GM21390 (cell line): ENCODE measurements around the gene TNNT1.
A peak's percentile ranks its signal among the peaks of the same experiment; 100 is the strongest.
"Not testable (repeated sequence)": the region's sequence is repeated elsewhere in the genome, so short reads cannot be mapped to it uniquely, and the experiment has no call there.

Experiments used
- ATAC-seq: cut with Tn5 transposase; IDR thresholded peaks from one replicate; pipeline ENCODE4 v1.9.1; 2021; ENCODE audit not compliant: unreplicated experiment

Gene TNNT1, protein sequence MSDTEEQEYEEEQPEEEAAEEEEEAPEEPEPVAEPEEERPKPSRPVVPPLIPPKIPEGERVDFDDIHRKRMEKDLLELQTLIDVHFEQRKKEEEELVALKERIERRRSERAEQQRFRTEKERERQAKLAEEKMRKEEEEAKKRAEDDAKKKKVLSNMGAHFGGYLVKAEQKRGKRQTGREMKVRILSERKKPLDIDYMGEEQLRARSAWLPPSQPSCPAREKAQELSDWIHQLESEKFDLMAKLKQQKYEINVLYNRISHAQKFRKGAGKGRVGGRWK

DNA sequence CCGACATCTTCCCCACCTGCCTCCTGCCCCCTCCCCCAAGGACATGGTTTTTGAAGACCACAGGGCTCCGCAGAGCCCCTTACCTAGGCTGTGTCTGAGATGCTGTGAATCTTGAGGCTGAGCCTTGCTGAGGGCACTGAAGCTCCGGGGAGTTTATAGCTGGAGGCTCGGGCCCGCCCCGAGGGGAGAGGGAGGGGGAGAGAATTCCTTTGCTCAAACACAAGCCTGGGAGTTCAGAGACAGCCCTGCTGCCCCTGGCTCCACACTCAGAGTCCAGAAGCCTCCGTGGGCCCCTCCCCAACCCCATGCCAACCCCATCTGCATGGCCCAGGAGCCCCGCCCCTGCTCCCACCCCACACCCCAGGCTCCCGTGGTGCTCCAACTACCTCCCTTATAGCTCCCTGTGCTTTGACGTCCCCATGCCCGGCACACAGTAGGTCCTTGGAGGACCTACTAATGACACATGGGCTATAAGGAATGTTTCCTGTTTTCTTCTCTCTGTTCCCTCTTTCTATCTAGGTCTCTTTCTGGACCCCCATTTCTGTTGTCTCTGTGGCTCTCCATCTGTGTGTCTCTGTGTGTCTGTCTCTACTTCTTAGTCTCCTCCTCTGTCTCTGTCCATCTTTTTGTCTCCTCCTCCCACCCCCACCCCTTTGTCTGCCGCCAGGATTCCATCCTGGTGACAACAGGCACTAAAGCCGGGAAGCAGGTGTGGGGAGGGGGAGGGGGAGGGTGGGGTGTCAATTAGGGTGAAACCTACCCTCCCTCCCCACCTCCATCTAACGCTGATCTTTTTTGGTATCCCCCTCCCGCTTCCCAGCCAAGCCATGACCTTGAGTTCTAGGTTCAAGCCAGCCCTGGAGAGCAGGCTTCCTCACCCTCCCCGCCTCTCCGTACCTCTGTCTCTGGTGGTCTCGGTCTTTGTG lies at the start of gene TNNT1:
Gene TNNT1, minus strand, starts transcription at position 129 of the 926 bp plus-strand sequence. CDS start 2,049 bp downstream, outside the sequence.
- ATAC-seq, result no peak

DNA sequence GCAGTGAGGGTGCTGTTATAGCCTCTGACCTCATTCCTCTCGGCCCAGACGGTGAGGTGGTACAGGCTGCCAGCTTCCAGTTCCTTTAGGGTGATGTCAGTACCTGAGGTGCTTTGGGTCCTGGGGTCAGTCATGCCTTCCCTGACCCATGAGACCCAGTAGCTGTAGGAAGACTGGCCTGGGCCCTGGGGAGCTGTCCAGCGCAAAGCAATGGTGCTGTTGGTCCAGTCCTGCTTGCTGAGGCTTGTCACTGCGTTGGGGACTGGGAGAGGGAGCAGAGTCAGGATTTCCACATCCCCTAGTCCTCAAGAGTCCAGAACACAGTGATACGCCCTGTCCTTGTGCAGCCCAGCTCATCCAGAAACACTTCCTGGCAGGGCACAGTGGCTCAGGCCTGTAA lies 49.6 kb upstream of the TNNT1 start:
- no peak for ATAC-seq

DNA sequence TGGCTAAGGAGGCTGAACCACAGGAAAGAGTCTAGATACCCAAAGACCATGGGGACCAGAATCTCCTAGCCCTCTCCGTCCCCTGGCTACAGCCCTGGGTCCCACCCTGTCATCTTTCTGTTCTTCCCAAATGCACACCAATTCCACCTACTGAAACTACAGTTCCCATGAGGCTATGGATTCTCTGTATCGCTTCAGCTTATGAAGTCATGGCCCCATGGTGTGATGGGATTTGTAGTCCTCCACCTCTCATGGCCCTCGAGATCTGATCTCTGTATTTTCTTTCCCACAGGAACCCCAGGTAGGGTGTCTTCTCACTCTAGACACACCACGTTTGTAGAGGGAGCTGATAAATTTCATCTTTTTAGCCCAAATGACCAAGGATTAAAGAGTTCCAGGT lies 48.5 kb upstream of the TNNT1 start:
- ATAC-seq, result no peak

DNA sequence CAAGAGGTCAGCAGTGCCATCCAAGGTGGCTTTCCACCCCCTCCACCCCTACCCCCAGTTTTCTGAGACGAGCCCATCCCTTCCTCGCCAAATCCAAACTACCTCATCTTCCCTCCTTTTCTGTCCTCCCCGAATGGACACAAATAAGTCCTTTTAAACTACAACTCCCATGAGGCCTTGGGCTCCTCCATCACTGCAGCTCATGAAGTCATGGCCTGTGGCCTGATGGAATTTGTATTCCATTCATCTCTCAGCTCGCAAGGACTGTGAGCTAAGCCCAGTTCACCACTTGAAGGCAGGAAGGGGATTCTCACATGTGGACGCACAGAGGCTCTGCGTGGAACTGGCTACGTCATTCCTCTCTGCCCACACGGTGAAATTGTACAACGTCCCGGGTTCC lies 47.8 kb upstream of the TNNT1 start:
- ATAC-seq, result no peak

DNA sequence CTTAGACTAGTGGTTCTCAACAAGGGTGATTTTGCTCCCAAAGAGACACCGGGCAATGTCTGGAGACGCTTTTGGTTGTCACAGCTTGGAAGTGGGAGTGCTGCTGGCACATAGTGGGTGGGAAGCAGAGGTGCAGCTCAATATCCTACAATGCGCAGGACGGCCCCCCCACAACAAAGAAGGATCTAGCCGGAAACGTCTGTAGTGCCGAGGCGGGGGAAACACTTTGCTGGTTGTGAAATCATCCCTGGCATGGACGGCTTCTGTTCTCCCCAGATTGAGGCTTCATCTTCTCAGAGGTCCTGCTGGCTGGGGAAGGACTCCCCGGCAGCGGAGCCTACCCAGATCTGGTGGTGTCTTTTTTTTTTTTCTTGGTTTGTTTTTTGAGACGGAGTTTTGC lies 44.5 kb upstream of the TNNT1 start:
- no peak for ATAC-seq

DNA sequence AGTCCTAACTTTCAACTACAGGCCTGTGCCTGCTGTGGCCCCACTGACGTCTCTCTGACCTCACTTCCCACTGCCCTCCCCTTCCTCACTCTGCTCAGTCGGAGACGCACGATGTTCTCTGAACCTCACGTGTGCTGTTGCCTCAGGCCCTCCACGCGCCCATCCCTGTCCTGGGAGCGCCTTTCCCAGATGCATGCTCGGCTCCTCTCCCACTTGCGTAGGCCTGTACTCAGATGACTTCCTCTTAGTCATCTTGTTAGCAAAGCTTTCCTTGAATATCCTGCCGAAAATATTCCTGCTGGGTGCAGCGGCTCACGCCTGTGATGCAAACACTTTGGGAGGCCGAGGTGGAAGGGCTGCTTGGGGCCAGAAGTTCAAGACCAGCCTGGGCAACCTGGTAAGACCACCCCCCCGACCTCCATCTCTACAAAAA lies 40.4 kb upstream of the TNNT1 start:
- ATAC-seq, result no peak

DNA sequence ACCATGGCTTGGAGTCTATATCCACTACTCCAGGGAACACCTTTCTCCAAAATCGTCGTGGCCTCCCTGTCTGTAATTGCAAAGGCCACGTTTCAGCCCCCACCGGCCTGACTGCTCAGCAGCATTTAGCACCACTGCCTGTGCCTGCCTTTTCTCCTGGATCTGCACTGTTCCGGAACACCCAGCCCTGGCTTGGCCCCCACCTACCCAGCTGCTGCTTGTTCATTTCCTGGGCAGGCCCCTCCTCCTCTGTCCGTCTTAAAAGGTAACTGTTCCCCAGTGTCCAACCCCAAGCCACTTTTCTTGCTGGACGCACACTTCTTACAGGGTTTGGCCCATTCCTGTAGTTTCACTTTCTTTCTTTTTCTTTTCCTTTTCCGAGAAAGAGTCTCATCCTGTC lies 39.6 kb upstream of the TNNT1 start:
- ATAC-seq, result no peak

DNA sequence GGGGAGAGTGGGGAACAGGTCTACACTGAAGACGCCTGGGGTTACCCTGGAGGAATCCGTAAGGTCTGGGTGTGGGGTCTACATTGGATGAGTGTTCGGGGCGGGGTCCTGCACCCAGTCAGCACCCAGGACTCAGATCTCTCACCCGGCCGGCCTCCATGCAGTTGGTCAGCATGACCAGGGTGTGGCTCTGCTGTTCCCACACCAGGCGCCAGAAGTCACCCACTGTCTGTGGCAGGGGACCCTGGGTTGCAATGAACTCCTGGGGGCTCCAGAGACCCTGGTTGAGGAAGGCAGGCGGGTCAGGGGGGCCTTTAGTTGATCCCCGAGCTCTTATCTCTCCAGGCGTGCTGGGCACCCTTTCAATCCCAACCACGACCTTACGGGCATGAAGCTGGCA lies 37.1 kb upstream of the TNNT1 start:
- ATAC-seq, result no peak

DNA sequence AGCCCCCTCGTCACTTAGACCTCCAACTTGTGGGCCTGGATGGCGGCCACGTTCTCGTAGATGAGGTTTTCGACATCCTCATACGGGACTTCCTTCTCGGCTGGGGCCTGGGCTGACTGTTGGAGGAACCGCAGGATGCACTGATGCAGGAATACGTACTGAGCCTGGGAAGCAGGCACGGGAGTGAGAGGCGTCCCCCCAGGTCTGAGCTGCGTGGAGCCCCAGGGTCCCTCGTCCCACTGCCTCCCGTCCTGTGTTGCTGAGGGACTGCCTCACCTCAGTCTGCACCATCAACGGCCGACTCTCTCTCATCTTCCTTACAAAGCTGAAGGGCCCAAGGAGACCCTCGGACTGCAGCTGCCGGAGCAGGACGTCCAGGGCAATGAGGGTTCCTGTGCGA lies 32.7 kb upstream of the TNNT1 start:
- no peak for ATAC-seq

DNA sequence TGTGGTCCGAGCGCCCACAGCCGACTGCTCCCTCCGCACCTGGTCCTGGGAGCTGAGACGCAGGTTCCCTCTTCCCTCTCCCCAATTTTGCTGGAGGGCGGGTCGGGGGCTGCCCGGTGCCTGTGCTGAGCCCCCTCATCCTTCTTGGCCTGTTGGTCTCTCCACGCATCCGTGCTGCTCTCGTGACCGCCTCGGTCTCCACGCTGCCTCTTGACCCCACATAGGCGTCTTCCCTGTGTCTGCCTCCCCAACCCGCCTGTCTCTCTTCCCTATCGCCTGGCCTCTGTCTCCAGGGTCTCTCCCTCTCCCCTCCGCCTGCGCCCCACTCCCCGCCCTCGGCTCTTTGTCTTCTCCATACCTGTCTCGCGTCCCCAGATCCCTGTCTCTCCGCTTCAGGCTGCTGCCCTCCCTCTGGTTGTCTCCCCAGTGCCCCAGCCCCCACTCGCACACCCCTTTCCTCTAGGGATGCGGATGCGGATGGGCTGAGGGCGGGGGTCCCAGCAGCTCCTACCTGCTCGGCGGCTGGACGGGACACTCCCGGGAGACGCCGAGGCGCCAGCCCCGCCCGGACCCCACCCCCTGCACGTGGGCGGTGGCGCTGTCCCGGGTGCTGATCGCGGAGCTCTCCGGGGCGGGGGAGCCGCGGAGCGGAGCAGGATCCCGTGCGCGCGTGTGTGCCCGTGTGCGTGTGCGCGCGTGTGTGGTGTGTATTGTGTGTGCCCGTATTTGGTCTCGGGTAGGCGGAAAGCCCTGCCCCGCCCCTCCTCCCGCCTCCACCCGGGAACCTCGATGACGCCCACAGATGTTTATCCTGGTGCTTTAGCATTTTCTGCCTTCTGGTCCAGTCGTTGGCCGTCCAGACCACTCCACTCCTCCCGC lies 30.8 kb upstream of the TNNT1 start, which contains the start of gene SYT5:
Gene SYT5, minus strand, starts transcription at position 684 of the 879 bp plus-strand sequence. CDS start 1,248 bp downstream, outside the sequence.
- ATAC-seq, result no peak

DNA sequence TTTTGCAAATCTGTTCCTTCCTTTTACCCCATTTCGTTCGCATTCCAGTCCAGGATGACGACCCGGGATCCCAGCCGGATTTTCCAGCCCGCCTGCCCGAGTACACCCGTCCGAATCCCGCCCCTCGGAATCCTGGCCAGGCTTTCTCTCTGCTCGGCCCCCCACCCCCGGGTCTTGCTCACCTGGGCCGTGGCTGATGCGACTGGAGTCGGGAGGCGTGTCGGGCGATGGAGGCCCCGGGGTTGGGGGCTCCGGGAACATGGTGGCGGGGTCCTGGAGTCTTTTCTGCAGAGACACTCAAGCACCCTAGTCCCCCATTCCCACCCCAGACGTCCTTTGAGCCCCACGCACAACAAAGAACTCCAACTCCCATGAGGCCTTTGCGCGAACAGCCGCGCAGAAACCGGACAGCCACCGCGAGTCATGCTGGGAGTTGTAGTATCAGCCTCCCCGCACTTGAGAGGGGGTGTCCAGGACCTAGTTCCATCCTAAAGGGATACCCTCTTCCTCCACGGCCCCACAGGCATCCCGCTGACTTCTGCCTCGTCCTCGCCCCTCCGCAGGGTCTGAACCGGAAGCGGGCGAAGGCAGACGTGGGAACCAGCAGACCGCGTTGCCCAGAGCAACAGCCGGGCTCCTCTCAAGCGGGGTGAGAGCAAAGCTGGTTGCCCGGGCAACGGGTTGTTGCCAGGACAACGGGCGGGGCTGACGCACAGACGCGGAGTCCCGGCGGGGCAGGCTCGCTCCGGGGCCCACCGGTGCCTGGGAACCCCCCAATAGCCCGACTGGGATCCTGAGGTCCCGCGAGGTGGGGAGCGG lies 30.0 kb upstream of the TNNT1 start:
- peak; percentile 61 for ATAC-seq

DNA sequence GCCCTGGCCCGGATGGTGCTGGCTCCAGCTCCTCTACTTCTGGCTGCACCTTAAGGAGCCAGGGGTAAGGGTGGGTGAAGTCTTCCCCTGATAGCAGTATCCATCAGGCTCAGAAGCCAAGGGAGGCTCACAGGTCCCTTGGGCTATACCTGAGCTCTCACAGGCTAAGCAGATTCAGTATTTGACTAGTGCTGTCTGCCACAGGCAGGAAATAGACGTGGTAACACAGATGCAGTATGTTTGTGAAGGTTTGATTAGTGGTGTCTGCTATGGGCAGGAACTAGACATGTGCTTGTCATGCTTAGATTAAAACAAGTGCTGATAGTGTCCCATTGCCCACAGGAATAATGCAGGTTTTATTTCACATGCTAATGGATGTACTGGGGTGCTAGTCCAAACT lies 27.1 kb upstream of the TNNT1 start:
- ATAC-seq, result no peak

DNA sequence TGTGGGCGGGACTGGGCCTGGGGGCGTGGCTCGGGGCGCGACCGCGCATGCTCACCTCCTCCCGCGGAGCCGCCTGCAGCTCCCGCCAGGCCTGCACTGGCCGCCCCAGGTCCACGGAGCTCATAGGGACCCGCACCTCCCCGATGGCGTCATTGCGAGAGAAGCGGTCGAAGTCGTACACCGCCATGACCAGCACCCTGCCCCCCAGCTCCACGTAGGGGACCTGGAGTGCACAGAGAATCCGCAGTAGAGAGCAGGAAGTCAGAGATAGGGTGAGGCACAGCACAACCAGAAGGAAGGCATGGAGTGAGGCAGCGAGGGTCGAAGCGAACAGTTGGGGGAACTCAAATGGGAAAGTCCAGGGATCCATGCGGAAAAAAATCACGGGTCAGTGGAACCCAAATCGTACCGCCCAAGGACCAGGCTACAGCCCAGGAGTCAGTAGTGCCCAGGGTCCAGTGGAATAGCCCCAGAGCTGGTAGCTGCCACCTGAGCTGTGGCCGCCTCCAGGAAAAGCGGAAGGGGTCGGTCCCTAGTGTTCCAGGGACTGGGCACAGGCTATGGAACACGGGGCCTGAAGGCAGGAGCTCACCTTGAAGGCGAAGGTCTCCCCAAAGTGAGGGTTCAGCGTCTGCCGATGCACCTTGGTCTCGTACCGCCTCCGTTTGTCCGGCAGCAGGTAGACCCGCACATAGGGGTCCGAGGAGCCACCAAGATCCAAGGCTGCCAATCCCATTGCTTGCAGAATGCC lies 26.3 kb upstream of the TNNT1 start:
- no peak for ATAC-seq

DNA sequence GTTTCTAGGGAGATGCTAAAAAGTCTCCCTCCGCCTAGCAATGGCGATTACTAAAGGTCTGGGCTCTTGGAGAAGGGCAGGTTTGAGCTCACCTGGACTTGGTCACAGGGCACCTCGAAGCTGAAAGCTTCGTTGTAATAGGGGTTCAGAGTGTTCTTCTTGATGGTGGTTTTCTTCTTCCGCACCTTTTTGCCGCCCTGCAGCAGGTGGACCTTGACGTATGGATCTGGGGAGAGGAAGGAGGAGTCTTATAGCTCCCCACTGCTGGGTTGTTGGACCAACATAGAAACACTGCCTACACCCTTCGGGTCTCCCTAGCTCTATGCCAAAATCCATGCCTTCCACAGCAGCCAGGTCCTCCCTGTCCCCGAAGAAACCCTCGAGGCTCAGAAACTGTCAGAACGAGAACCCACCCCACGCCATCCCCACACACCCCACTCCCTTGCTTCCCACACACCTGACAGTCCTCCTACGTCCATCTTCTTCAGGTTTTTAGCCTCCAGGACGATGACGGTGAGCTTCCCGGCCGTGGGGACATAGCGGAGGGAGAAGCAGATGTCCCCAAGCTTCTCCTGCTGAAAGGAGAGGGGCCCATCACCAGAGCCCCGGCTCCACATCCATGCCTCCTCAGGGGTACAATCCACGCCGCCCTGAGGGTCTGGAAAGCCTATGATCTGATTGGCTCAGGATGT lies 25.6 kb upstream of the TNNT1 start:
- no peak for ATAC-seq

DNA sequence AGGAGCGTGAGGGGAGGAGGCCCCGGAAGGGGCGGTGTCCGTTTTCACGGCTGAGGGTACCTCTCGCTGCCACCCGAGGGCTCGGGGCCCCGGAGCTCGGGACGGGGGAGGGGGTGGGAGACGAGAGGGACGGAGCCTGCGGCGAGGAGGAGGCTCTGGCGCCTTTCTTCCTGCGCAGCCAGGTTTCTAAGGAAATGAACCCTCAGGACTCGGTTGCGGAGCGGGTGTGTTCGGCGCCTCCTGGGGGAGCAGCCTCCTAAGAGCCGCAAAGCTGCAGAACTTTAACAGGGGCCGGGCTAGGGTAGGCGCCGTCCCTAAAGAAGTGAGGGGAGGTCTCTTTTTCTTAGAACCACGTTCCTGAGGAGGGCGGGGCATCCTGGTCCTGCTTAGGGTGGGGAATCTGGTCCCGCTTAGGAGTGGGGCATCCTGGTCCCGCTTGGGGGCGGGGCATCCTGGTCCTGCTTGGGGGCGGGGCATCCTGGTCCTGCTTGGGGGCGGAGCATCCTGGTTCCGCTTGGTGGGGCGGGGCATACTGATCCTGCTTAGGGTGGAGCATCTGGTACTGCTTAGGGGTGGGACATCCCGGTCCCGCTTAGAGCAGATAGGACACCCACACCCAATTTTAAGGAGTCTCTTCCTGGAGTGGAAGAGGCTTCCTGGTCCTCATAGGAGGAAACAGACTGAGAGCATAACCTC lies 24.9 kb upstream of the TNNT1 start:
- no peak for ATAC-seq

DNA sequence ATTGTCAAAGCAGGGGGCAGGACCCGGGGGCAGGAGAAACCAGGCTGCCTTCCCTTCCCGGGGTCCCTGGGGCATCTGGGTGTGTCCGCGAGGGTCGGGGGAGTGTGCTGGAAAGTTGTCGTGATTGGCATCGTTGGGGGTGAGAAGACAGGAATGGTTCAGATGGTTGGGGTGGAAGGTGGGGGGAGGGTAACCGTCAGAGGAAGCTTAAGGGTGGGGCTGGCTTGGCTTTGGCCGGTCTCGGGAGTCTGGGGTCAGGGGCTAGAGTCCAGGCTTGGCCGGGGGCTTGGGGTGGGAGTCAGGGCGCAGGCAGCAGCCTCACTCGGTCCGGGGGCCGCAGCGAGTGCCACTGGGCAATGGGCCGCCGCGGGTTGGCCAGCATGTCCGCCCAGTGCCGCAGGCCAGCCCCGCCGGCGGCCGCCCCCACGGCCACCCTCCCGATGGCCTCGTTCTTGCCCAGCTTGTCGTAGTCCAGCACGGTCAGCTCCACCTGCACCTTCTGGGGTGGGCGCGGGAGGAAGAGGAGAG lies 24.2 kb upstream of the TNNT1 start:
- ATAC-seq, result no peak

DNA sequence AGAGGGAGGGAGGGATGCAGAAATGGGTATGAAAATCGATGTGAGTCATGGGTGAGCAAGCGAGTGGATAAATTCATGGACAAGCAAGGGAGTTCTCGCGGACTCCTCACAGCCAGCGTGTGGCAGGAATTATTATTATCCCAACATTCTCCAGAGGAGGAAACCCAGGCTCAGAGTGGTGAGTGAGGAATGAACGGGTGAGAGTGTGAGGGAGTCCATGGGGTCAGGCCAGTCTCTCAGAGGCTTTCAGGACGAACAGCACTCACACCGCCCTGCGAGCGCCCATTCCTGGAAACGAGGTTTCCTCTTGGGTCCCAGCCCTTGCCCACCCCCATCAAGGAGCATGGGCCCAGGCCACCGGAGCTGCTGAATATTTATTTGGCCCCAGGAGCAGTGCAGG lies 23.7 kb upstream of the TNNT1 start:
- ATAC-seq, result no peak

DNA sequence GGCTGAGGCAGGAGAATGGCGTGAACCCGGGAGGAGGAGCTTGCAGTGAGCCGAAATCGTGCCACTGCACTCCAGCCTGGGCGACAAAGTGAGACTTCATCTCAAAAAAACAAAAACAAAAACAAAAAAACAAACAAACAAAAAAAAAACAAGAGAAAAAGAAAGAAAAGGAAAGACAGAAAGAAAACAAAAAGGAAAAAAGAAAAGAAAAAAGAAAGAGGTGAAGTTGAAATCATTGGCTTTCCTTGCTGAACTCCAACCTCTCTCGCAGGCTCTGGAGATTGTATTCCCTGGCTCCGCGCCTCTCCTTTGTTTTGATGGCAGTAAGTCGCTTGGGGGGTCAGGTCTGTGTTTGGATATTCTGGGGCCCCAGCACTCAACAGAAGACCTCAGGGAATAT lies 23.3 kb upstream of the TNNT1 start:
- not testable (repeated sequence) for ATAC-seq
